Transverse colon (tissue), 4 donors: ENCODE results near the gene CCND2. TPM values are rescaled to one million over a fixed set of nuclear protein-coding genes. Genes with fewer than 3 reads are reported as not detected.

Experiments used
- DNase-seq: peaks from one replicate; pipeline ENCODE4 v3.0.0-alpha.2; 2019
- H3K27ac ChIP-seq, 4 donors: fragments of 200-600 bp; sonication (generic); 2 replicates each; pipeline ENCODE4 v1.5.1; 2016 to 2018; ENCODE audit warnings: inconsistent platforms in 4 of 4
- H3K27me3 ChIP-seq: fragments of 200-600 bp; sonication (generic); 2 replicates; pipeline ENCODE4 v1.5.1; 2017; ENCODE audit warnings: inconsistent platforms
- H3K36me3 ChIP-seq, 4 donors: fragments of 200-600 bp; sonication (generic); 2 replicates each; pipeline ENCODE4 v1.5.1; 2017 to 2019; ENCODE audit warnings: inconsistent platforms in 4 of 4
- H3K4me1 ChIP-seq, 4 donors: fragments of 200-600 bp; sonication (generic); 2 replicates each; pipeline ENCODE4 v1.5.1; 2017 to 2020; ENCODE audit warnings: inconsistent platforms in 4 of 4
- H3K4me3 ChIP-seq, 4 donors: fragments of 200-600 bp; sonication (generic); 1 replicate in 1 of 4; 2 replicates in 3 of 4; pipeline versions ENCODE4 v1.5.1 to v1.6.1; 2017 to 2019; ENCODE audit warnings: inconsistent platforms in 4 of 4
- H3K9me3 ChIP-seq, 2 donors: fragments of 200-600 bp; sonication (generic); 2 replicates each; pipeline ENCODE4 v1.5.1; 2017 to 2019; ENCODE audit warnings: inconsistent platforms in 2 of 2
- CTCF ChIP-seq, 5 experiments: fragments of 200-600 bp in 3 of 5; fragments of 450-650 bp in 2 of 5; sonication (generic) in 3 of 5; IDR thresholded peaks; 1 replicate in 2 of 5; 2 replicates in 3 of 5; pipeline ENCODE4 v1.5.1; 2016 to 2017; ENCODE audit warnings: antibody characterized with exemption in 5 of 5, inconsistent platforms in 3 of 5, mild to moderate bottlenecking in 2 of 5, moderate library complexity in 1 of 5
- EP300 ChIP-seq: sonication (generic); formaldehyde crosslinking; IDR thresholded peaks from one replicate; pipeline ENCODE4 v1.6.1; 2017; ENCODE audit warnings: antibody characterized with exemption, low read depth
- POLR2A ChIP-seq: fragments of 450-650 bp; IDR thresholded peaks from one replicate; pipeline ENCODE4 v1.6.1; 2016; ENCODE audit warnings: antibody characterized with exemption, mild to moderate bottlenecking, moderate library complexity
- POLR2AphosphoS5 ChIP-seq, 3 donors: sonication (generic); formaldehyde crosslinking; IDR thresholded peaks; one replicate each; pipeline ENCODE4 v1.6.1; 2016; ENCODE audit warnings: antibody characterized with exemption in 3 of 3
- WGBS, 2 donors: methylation state at CpG; one replicate each; pipeline ENCODE4 v1.1.5; 2018; ENCODE audit warnings: low coverage in 1 of 2; 5-methylcytosine and 5-hydroxymethylcytosine counted together
- in situ Hi-C, 4 donors: fragments of 200-750 bp; cut with MboI; loops; one replicate each; pipeline versions ENCODE4 v1.15.0 to v1.15.1; 2017; ENCODE audit warnings: low sequenced_read_pairs in 3 of 4, low pct_ligation_motif_present in 1 of 4, low pct_unique_long_range_greater_than_20kb in 1 of 4
- intact Hi-C: fragments of 100-400 bp; cut with DNase I; formaldehyde crosslinking; loops from one replicate; pipeline ENCODE4 v1.15.1; 2023; ENCODE audit warnings: low total_unique reads
- total RNA-seq, 4 donors: library from RNA; depleted of rRNA; stranded (reverse); fragments of >200 nt; gene quantifications; one replicate each; pipeline ENCODE4 v1.1.0, GENCODE V29; 2016

Gene CCND2
- total RNA-seq, 4 donors from 2014 or later: 32.9 to 132 (median 58.8) TPM

- peak; percentile 90 for DNase-seq
- Histone ChIP-seq H3K27me3 (no peaks in the 10 kb centered on the region), H3K9me3 (no peaks in the 10 kb centered on the region), H3K4me3 (peak overlapping the region in 2 of 4 donors; percentile 71 to 83), H3K4me1 (peaks cover 38 to 77% (median 74%) of the 10 kb centered on the region in 4 donors), H3K27ac (peak overlapping the region; percentile 92 to 97 (median 95)), H3K36me3 (no peaks in the 10 kb centered on the region)
- 0 to 2% methylated on average over 2 to 10 of the region's 10 CpGs for WGBS, 2 donors
- in situ Hi-C loops (loop anchor here (5.0 to 25.0 kb wide), 8 partner anchors 162 to 402 kb away; partner anchors contain the start of gene PARP11 (in 1 of the 4)), intact Hi-C loops (loop anchor here (5.0 to 10.0 kb wide), 2 partner anchors 244 to 282 kb away; no protein-coding TSS in a partner anchor)
- TF ChIP-seq POLR2AphosphoS5 (IDR thresholded peaks at IDR 0.05): peak; percentile 11 to 55 (median 45)
- no peak for TF ChIP-seq EP300
- TF ChIP-seq POLR2A: no peak
- peak; percentile 89 to 98 (median 93) for TF ChIP-seq CTCF (IDR thresholded peaks at IDR 0.05)
These were observed 3.1 kb downstream of the CCND2 start for GRCh38 chr12:4276524-4277204.

DNA sequence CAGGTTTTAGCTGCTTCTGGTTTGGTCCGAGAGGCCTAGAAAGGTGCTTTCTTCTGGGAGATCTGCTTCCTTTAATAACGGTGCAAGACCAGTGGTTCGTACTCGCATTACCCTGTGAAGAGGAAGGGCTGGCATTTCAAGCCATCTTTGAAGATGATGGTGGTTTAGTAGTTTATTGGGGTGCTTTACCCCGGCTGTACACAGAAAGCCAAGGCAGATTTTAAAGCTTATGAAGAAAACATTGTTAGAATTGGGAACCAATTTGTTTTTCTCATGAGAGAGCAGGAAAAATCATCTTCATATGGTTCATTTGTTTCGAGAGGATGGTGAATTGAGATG is 3.6 kb downstream of the CCND2 start:
- Histone ChIP-seq H3K27me3 (no peaks in the 10 kb centered on the region), H3K9me3 (no peaks in the 10 kb centered on the region), H3K27ac (peak overlapping the region; percentile 92 to 97 (median 95)), H3K4me3 (no peak overlapping the region), H3K4me1 (peaks cover 39 to 77% (median 75%) of the 10 kb centered on the region in 4 donors), H3K36me3 (no peaks in the 10 kb centered on the region)
- no peak for DNase-seq
- intact Hi-C loops: loop anchor here (5.0 to 10.0 kb wide), 2 partner anchors 245 to 282 kb away; no protein-coding TSS in a partner anchor
- no peak for TF ChIP-seq EP300
- TF ChIP-seq POLR2AphosphoS5 (IDR thresholded peaks at IDR 0.05): no peak
- no peak for TF ChIP-seq CTCF (IDR thresholded peaks at IDR 0.05)
- TF ChIP-seq POLR2A: no peak
- in situ Hi-C loops: loop anchor here (5.0 to 25.0 kb wide), 8 partner anchors 162 to 402 kb away; partner anchors contain the start of gene PARP11 (in 1 of the 4)
- WGBS, 2 donors: 18 to 33% methylated on average over 2 to 6 of the region's 6 CpGs

- in situ Hi-C loops: loop anchor here (5.0 to 25.0 kb wide), 8 partner anchors 163 to 403 kb away; partner anchors contain the start of gene PARP11 (in 1 of the 4)
- H3K27me3 ChIP-seq: no peaks in the 10 kb centered on the region
- no peaks in the 10 kb centered on the region for H3K9me3 ChIP-seq
- intact Hi-C loops: loop anchor here (5.0 to 10.0 kb wide), 2 partner anchors 246 to 283 kb away; no protein-coding TSS in a partner anchor
- H3K36me3 ChIP-seq: peaks cover 0 to 2% (median under 1%) of the 10 kb centered on the region in 4 donors
- H3K4me3 ChIP-seq: peak overlapping the region in 1 of 4 donors; percentile 3
- 30 to 41% methylated on average over 3 of the region's 3 CpGs for WGBS, 2 donors
- DNase-seq: no peak
- H3K4me1 ChIP-seq: peaks cover 37 to 71% (median 69%) of the 10 kb centered on the region in 4 donors
- TF ChIP-seq POLR2A (no peak), EP300 (no peak), POLR2AphosphoS5 (IDR thresholded peaks at IDR 0.05) (no peak), CTCF (IDR thresholded peaks at IDR 0.05) (no peak)
- H3K27ac ChIP-seq: peak overlapping the region; percentile 92 to 97 (median 95)
These were observed 4.3 kb downstream of the CCND2 start for GRCh38 chr12:4277857-4278256.
